GM20431 (cell line): ENCODE measurements around the gene GIMAP7.
"Not testable (repeated sequence)": the region's sequence is repeated elsewhere in the genome, so short reads cannot be mapped to it uniquely, and the experiment has no call there.

ENCODE experiments used
- in situ Hi-C: fragments of 300-500 bp; cut with MseI, MboI; formaldehyde crosslinking; loops from one replicate; pipeline ENCODE4 v1.15.0; 2020; ENCODE audit warnings: low sequenced_read_pairs; ENCODE audit not compliant: unreplicated experiment

GIMAP7 gene

GRCh38 chr7:150514748-150515222 is at the start of gene GIMAP7:
Gene GIMAP7 (plus strand): TSS chr7:150514872. CDS start chr7:150519975, 5,103 bp downstream.
- in situ Hi-C loops: no loop called here

GRCh38 chr7:150464962-150465361 is 49.7 kb upstream of the GIMAP7 start:
- in situ Hi-C loops: no loop called here

- in situ Hi-C loops: no loop called here
These were observed 49.3 kb upstream of the GIMAP7 start for GRCh38 chr7:150465414-150465813.

DNA sequence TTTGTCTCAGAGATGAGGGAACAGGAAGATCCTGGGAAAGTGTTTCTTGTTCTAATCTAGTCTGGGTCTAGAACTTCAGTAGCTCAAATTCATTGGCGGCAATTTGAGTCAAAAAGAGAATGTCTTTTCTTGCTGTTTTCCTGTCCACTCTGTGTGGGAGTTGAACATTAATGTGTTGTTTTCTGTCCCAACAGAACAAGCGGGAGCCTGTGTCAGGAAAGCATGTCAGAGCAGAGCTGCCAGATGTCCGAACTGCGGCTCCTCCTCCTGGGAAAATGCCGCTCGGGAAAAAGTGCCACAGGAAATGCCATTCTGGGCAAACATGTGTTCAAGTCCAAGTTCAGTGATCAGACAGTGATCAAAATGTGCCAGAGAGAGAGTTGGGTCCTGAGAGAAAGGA is 48.2 kb upstream of the GIMAP7 start:
- in situ Hi-C loops: no loop called here

DNA sequence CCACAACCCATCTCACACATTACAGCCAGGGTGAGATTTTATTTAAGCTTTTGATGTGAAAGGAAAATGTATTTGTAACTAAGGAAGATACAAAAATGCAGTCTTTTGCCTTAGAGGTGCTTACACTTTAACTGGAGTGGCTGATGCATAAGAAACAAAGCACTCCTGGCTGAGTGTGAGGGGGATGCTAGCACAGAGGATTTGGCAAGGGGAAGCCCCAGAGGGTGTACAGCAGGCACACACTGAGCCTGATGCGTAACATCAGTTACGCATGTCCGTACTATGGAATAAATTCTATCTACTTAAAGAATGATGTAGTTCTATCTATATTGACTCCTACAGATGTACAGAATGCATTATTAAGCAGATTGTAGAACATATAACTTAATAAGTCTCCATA is 46.4 kb upstream of the GIMAP7 start:
- in situ Hi-C loops: no loop called here

GRCh38 chr7:150471886-150472285 is 42.8 kb upstream of the GIMAP7 start:
- in situ Hi-C loops: no loop called here

- in situ Hi-C loops: no loop called here
These were observed 40.8 kb upstream of the GIMAP7 start for GRCh38 chr7:150473902-150474301.

GRCh38 chr7:150476285-150476684 is 38.4 kb upstream of the GIMAP7 start:
- in situ Hi-C loops: no loop called here

- in situ Hi-C loops: no loop called here
These were observed 37.6 kb upstream of the GIMAP7 start for GRCh38 chr7:150476819-150477631.

DNA sequence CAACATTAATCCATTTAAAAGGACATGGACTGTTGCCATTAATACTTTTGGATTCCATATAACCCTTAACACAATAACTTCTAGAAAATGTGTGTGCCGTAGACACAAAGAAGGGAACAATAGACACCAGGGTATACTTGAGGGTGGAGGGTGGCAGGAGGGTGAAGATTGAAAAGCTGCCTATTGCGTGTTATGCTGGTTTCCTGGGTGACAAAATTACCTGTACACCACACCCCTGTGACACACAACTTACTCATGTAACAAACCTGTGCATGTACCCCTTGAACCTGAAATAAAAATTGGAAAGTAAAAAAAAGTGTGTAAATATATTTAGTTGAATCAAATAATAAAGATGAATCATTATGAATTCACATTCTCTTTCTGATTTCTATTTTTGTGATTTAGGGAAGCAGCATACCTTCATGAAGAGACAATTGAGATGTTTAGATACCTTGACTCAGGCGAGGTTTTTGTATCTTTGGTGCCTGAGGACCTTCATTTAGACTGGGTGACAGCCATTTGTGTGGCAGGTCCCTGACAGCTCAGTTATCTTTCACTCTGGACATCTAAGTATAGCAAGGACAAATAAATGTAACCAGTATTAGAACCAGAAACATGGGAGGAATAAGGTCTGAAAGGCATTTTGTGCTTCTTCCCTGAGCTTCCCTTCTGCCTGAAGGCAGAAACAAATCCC is 35.5 kb upstream of the GIMAP7 start:
- in situ Hi-C loops: no loop called here

- in situ Hi-C loops: no loop called here
These were observed 33.3 kb upstream of the GIMAP7 start for GRCh38 chr7:150481186-150481920.

GRCh38 chr7:150481922-150482321 is 32.8 kb upstream of the GIMAP7 start:
- in situ Hi-C loops: no loop called here

DNA sequence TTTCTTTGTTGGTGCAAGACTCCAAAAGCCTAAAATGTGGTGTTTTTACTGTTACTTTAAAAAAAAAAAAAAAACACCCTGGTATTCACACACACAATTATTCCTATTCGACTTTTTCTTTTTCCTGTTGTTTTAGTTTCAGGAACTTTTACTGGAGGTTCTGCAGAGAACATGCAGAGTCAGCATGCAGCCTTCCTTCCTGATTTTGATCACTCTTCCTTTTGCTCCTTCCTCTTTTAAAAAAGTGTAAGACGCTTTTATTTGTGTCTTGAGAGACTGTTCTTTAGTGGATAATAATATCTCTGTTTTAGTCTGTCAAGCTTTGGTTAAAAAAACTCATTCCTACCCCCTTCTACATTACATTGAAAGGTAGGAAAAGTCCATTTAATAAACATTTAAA is 31.2 kb upstream of the GIMAP7 start:
- in situ Hi-C loops: not testable (repeated sequence)

- in situ Hi-C loops: not testable (repeated sequence)
These were observed 30.6 kb upstream of the GIMAP7 start for GRCh38 chr7:150484071-150484470.

DNA sequence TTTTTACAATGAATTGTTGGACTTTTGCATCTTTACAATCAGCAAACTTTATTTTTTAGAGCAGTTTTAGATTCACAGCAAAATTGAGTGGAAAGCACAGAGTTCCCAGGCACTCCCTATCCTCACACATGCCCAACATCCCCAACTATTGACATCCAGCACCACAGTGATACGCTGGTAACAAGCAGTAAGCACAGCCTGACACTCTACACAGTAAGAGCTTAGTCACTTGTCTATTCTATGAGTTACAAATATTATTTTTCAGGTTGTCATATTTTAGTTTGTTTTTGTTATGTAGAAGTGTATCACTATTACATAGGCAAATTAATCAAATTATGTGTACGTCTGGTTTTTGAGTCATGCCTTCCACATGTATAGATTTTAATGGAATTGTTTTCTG is 27.0 kb upstream of the GIMAP7 start:
- in situ Hi-C loops: no loop called here

GRCh38 chr7:150489782-150490181 is 24.9 kb upstream of the GIMAP7 start:
- in situ Hi-C loops: no loop called here

GRCh38 chr7:150493442-150493841 is 21.2 kb upstream of the GIMAP7 start:
- in situ Hi-C loops: not testable (repeated sequence)

- in situ Hi-C loops: no loop called here
These were observed 12.2 kb upstream of the GIMAP7 start for GRCh38 chr7:150502519-150502918.

DNA sequence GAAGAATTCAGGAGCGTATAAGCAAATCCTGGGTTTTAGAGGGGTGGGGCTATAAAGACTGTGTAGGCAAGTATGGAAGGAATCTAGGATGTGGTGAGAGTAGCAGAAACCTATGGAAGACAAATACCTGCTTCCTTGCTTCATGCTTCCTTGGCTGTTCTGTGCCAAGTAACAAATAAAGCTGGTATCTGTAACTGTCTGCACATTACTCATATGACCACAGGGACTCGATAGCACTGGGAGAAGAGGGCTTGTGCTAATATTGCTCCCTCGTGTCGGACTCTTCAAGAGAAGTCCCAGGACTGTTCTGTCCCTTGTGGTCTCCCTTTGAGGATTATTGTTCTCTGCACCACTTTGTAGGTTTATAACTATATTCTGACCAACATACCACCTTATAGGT is 11.5 kb upstream of the GIMAP7 start:
- in situ Hi-C loops: no loop called here

- in situ Hi-C loops: no loop called here
These were observed 11.1 kb upstream of the GIMAP7 start for GRCh38 chr7:150503581-150503980.
